Breast epithelium (tissue), 4 donors: ENCODE data around the gene EARS2. TPM values are rescaled to one million over a fixed set of nuclear protein-coding genes. Genes with fewer than 3 reads are reported as not detected.

Source experiments
- DNase-seq, 2 donors: peaks; one replicate each; pipeline ENCODE4 v3.0.0-alpha.2; 2019; ENCODE audit warnings: low spot score in 2 of 2
- H3K27ac ChIP-seq, 2 donors: fragments of 200-600 bp; sonication (generic) in 1 of 2; one replicate each; pipeline ENCODE4 v1.5.1; 2016 to 2019; ENCODE audit warnings: mild to moderate bottlenecking in 1 of 2
- H3K27me3 ChIP-seq, 2 donors: fragments of 200-600 bp; sonication (generic) in 1 of 2; one replicate each; pipeline versions ENCODE4 v1.5.1 to v1.6.0; 2017 to 2019; ENCODE audit warnings: control low read depth in 1 of 2, mild to moderate bottlenecking in 1 of 2
- H3K36me3 ChIP-seq: fragments of 200-600 bp; one replicate; pipeline ENCODE4 v1.5.1; 2019
- H3K4me1 ChIP-seq, 2 donors: fragments of 200-600 bp; sonication (generic); one replicate each; pipeline ENCODE4 v1.5.1; 2016 to 2019; ENCODE audit warnings: control low read depth in 1 of 2
- H3K4me3 ChIP-seq, 3 donors: fragments of 200-600 bp; sonication (generic); 1 replicate in 2 of 3; 2 replicates in 1 of 3; pipeline ENCODE4 v1.5.1; 2016 to 2019; ENCODE audit warnings: mild to moderate bottlenecking in 3 of 3, moderate library complexity in 2 of 3
- H3K9me3 ChIP-seq, 2 donors: fragments of 200-600 bp; sonication (generic) in 1 of 2; one replicate each; pipeline ENCODE4 v1.5.1; 2016 to 2019; ENCODE audit warnings: control low read depth in 1 of 2
- POLR2A ChIP-seq: fragments of 450-650 bp; IDR thresholded peaks from one replicate; pipeline ENCODE4 v1.6.1; 2016; ENCODE audit warnings: antibody characterized with exemption, mild to moderate bottlenecking, moderate library complexity
- POLR2AphosphoS5 ChIP-seq, 3 donors: sonication (generic); formaldehyde crosslinking; IDR thresholded peaks; one replicate each; pipeline ENCODE4 v1.6.1; 2017; ENCODE audit warnings: antibody characterized with exemption in 3 of 3
- intact Hi-C: fragments of 100-400 bp; cut with DNase I; formaldehyde crosslinking; loops from one replicate; pipeline ENCODE4 v1.15.1; 2023; ENCODE audit warnings: low total_unique reads
- total RNA-seq, 3 donors: library from RNA; depleted of rRNA; stranded (reverse); fragments of >200 nt; gene quantifications; one replicate each; pipeline ENCODE4 v1.1.0, GENCODE V29; 2016
- TF ChIP-seq, protein P1 (sequence below), 3 donors: fragments of 450-650 bp; IDR thresholded peaks; one replicate each; pipeline ENCODE4 v1.5.1; 2016 to 2017; ENCODE audit warnings: antibody characterized with exemption in 3 of 3, mild to moderate bottlenecking in 3 of 3, moderate library complexity in 3 of 3

The EARS2 gene
- total RNA-seq, 3 donors from 2014 or later, result 22.4 to 25.9 (median 25.0) TPM

DNA sequence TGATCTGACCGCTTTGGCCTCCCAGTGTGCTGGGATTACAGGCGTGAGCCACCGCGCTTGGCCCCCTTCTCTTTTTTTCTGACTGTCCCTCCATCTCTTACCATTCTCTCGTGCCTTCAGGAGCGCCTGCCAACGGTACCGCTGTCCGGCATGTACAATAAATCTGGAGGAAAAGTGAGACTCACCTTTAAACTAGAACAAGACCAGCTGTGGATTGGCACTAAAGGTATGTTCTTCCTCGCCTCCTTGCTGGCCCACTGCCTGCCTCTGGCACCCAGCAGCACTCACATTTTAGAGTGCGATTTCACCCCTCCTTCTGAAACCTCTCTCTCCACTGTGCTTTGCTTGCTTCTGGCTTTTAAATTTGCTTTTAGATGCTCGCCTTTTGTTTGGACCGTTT lies 5.4 kb upstream of the EARS2 start:
- Histone ChIP-seq H3K27ac (no peak overlapping the region), H3K4me3 (no peak overlapping the region), H3K9me3 (no peaks in the 10 kb centered on the region), H3K4me1 (peaks cover 0 to 12% of the 10 kb centered on the region in 2 donors), H3K36me3 (peaks cover 6% of the 10 kb centered on the region), H3K27me3 (no peaks in the 10 kb centered on the region)
- TF ChIP-seq POLR2AphosphoS5 (IDR thresholded peaks at IDR 0.05), result no peak
- TF ChIP-seq POLR2A, result no peak
- TF ChIP-seq, protein P1, sequence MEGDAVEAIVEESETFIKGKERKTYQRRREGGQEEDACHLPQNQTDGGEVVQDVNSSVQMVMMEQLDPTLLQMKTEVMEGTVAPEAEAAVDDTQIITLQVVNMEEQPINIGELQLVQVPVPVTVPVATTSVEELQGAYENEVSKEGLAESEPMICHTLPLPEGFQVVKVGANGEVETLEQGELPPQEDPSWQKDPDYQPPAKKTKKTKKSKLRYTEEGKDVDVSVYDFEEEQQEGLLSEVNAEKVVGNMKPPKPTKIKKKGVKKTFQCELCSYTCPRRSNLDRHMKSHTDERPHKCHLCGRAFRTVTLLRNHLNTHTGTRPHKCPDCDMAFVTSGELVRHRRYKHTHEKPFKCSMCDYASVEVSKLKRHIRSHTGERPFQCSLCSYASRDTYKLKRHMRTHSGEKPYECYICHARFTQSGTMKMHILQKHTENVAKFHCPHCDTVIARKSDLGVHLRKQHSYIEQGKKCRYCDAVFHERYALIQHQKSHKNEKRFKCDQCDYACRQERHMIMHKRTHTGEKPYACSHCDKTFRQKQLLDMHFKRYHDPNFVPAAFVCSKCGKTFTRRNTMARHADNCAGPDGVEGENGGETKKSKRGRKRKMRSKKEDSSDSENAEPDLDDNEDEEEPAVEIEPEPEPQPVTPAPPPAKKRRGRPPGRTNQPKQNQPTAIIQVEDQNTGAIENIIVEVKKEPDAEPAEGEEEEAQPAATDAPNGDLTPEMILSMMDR (IDR thresholded peaks at IDR 0.05), result no peak
- no peak for DNase-seq
- intact Hi-C loops, result no loop called here

DNA sequence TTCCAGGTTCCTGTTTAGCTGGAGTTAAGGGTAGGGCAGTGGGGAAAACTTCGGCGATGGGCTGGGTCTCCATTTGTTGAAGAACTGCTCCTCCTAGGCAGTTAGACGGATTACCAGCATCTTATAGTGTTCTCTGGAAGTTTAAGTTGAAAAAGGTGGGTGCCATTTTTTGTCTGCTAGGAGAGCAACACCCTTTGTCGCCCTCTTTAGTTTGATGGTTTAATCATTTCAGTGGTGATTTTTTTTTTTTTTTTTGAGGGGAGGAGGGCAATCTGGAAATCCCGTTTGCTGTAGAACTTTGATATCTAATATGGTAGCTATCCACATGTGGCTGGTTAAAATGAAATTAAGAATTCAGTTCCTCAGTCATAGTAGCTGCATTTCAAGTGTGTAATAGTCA lies 4.4 kb upstream of the EARS2 start:
- H3K4me1 ChIP-seq, result peaks cover 0 to 12% of the 10 kb centered on the region in 2 donors
- TF ChIP-seq POLR2AphosphoS5 (IDR thresholded peaks at IDR 0.05), result no peak
- TF ChIP-seq, protein P1 (IDR thresholded peaks at IDR 0.05), result no peak
- TF ChIP-seq POLR2A, result no peak
- intact Hi-C loops, result no loop called here
- DNase-seq, result no peak
- no peak overlapping the region for H3K27ac ChIP-seq
- H3K27me3 ChIP-seq, result no peaks in the 10 kb centered on the region
- H3K4me3 ChIP-seq, result no peak overlapping the region
- H3K9me3 ChIP-seq, result no peaks in the 10 kb centered on the region
- H3K36me3 ChIP-seq, result peaks cover 6% of the 10 kb centered on the region

DNA sequence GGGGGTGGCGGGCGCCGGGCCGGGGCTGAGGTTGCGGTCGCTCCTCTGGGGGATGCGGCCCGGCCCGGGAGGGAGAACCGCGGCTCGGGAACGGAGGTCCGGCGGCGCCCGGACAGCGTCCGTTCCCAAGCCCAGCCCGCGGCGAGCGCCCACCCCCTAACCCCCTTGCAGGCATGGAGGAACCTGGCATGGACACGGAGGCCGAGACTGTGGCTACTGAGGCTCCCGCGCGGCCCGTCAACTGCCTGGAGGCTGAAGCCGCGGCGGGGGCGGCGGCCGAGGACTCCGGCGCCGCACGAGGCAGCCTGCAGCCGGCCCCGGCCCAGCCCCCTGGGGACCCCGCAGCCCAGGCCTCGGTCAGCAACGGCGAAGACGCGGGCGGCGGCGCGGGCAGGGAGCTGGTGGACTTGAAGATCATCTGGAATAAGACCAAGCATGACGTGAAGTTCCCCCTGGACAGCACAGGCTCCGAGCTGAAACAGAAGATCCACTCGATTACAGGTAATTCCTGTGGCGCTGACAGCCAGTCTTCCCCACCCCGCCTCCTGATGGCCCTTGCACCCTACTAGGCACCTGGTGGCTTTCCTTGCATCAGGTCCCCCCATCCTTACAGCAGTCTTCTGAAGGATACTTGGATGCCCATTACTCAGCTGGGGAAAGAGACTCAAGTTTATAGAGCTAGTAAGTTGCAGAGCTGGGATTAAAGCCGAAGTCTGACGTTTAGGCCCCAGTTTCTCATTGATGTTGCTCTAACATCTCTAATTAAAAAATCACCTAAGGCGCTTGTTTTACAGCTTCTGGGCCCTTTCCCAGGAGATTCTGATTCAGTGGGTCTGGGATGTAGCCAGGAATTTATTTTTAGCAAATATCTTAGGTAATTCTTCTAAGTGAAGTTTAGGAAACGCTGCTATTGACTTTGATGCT lies 891 bp upstream of the EARS2 start:
- Histone ChIP-seq H3K4me1 (peaks cover 0 to 12% of the 10 kb centered on the region in 2 donors), H3K27ac (peak overlapping the region; percentile 94 to 95), H3K27me3 (no peaks in the 10 kb centered on the region), H3K4me3 (peak overlapping the region; percentile 92 to 98 (median 96)), H3K9me3 (no peaks in the 10 kb centered on the region), H3K36me3 (peaks cover 6% of the 10 kb centered on the region)
- DNase-seq, result peak in 1 of 2 donors; percentile 32
- intact Hi-C loops, result no loop called here
- TF ChIP-seq POLR2AphosphoS5 (IDR thresholded peaks at IDR 0.05), result no peak
- TF ChIP-seq, protein P1 (IDR thresholded peaks at IDR 0.05), result no peak
- TF ChIP-seq POLR2A, result no peak

DNA sequence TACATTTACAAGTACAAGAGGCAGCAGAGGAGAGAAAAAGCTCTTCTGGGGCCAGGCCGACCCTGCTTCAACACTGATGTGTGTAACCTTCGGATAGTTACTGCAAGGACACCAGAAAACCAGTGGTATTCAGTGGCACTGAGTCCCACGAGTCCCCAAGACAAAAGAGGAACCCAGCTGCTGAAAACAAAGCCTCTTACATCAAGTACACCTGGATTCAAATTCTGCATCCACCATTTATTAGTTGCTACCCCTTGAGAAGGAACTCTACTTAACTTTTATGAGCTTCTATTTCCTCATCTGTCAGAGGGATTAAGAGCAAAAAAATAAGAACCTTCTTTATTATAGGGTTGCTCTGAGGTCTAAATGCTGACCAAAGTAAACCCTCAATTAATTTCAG lies 2.6 kb downstream of the EARS2 start:
- no peak overlapping the region for H3K4me3 ChIP-seq
- intact Hi-C loops, result no loop called here
- peaks cover 0 to 12% of the 10 kb centered on the region in 2 donors for H3K4me1 ChIP-seq
- TF ChIP-seq, protein P1 (IDR thresholded peaks at IDR 0.05), result no peak
- TF ChIP-seq POLR2AphosphoS5 (IDR thresholded peaks at IDR 0.05), result no peak
- TF ChIP-seq POLR2A, result no peak
- no peaks in the 10 kb centered on the region for H3K9me3 ChIP-seq
- H3K27ac ChIP-seq, result no peak overlapping the region
- DNase-seq, result no peak
- no peaks in the 10 kb centered on the region for H3K27me3 ChIP-seq
- no peaks in the 10 kb centered on the region for H3K36me3 ChIP-seq

DNA sequence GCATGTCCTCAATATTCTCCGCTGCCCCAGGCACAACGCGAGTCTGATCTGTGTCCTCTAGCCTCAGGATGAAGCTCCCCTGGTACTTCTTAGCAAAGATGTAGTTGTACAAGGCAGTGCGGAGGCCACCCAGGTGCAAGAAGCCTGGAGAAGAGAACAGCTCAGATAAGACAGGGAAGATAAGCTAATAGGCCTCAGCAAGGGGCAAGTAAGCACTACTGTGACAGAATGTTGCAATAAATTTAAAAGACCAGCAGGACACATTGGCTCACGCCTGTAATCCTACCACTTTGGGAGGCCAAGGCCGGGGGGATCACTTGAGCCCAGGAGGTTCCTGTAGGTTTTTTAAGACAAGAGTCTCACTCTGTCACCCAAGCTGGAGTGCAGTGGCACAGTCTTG lies 5.0 kb downstream of the EARS2 start:
- Histone ChIP-seq H3K9me3 (no peaks in the 10 kb centered on the region), H3K4me3 (no peak overlapping the region), H3K27ac (no peak overlapping the region), H3K27me3 (no peaks in the 10 kb centered on the region), H3K36me3 (peaks cover 5% of the 10 kb centered on the region), H3K4me1 (no peaks in the 10 kb centered on the region)
- no peak for DNase-seq
- intact Hi-C loops, result no loop called here
- TF ChIP-seq, protein P1 (IDR thresholded peaks at IDR 0.05), result no peak
- TF ChIP-seq POLR2AphosphoS5 (IDR thresholded peaks at IDR 0.05) (no peak), POLR2A (no peak)
